ENCODE results near the gene ATXN10.

Gene ATXN10

GRCh38 chr22:45644714-45645113, 26.9 kb upstream of the ATXN10 start:
- in situ Hi-C loops (cut with HindIII; ENCODE audit: low sequenced_read_pairs): no loop called here
- TF ChIP-seq CTCF (IDR thresholded peaks at IDR 0.05; ENCODE audit: low read depth, low read length): no peak
- no peak for DNase-seq (ENCODE audit: low read depth, low spot score)
- no peak overlapping the region for H3K4me3 ChIP-seq (ENCODE audit: low read depth, low read length)

DNA sequence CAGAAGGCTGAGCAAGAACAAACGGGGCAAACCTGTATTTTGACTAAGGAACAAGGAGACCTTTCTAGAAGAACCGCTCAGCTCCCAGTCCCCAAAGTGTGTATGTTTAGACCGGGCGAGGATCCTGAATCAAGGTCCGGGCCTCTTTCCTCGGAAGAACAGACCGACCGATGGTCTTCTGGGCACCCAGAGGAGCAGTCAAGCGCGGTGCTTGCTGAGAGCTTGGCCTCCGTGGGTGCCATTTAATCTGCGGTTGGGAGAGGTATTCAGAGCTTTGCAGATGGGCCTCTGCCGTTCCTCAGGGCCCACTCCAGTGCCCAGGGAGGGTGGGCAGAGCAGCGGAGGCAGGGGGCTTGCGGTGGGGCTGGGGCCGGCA, 26.5 kb upstream of the ATXN10 start:
- DNase-seq (ENCODE audit: low read depth, low spot score): no peak
- H3K4me3 ChIP-seq (ENCODE audit: low read depth, low read length): no peak overlapping the region
- TF ChIP-seq CTCF (IDR thresholded peaks at IDR 0.05; ENCODE audit: low read depth, low read length): no peak
- in situ Hi-C loops (cut with HindIII; ENCODE audit: low sequenced_read_pairs): no loop called here

DNA sequence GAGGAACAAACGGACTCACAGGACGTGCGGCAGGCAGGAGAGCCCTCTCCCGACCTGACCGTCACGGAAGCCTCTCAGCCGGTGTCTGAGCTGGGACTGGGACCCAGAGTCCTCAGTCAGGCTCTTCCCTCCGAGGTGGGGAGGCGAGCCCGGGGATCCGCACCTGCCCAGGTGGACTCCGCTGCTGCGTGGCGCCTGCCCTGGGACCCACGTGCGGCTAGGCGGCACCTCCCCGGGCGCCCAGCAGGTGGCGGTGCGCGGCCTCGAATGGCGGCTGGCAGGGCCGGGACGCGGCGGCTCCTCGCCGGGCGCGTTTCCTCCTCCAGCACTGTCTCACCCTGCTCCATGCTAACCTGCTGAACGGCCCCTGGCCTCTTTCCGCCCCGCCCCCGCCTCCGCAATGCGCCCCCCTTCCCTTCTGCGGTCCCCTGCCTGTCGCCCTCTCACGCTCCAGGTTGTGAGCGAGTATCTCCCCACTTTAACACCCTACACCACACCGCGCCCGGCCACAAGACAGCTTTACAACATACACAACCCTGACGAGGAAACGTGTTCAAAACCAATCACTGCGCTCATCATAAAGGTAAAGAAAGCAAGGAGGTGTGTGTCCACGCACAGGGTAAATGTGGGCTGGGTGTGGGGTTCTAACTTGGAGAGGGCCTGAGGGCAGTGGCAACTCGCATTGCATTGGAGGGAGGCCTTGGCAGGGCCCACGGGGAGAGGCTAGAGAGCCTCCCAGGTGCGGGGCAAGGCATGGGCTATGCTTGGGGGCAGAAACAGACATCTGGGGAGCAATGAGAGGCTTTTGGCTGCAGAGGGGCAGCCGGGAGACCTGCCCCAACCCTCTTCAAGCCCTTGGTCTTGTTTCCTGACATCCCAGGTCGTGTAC, 25.9 kb upstream of the ATXN10 start:
- DNase-seq (ENCODE audit: low read depth, low spot score): peak; percentile 41
- TF ChIP-seq CTCF (IDR thresholded peaks at IDR 0.05; ENCODE audit: low read depth, low read length): peak; percentile 80
- in situ Hi-C loops (cut with HindIII; ENCODE audit: low sequenced_read_pairs): no loop called here
- no peak overlapping the region for H3K4me3 ChIP-seq (ENCODE audit: low read depth, low read length)

GRCh38 chr22:45647532-45648225, 24.0 kb upstream of the ATXN10 start:
- in situ Hi-C loops (cut with HindIII; ENCODE audit: low sequenced_read_pairs): no loop called here
- no peak for DNase-seq (ENCODE audit: low read depth, low spot score)
- H3K4me3 ChIP-seq (ENCODE audit: low read depth, low read length): no peak overlapping the region
- TF ChIP-seq CTCF (IDR thresholded peaks at IDR 0.05; ENCODE audit: low read depth, low read length): no peak

DNA sequence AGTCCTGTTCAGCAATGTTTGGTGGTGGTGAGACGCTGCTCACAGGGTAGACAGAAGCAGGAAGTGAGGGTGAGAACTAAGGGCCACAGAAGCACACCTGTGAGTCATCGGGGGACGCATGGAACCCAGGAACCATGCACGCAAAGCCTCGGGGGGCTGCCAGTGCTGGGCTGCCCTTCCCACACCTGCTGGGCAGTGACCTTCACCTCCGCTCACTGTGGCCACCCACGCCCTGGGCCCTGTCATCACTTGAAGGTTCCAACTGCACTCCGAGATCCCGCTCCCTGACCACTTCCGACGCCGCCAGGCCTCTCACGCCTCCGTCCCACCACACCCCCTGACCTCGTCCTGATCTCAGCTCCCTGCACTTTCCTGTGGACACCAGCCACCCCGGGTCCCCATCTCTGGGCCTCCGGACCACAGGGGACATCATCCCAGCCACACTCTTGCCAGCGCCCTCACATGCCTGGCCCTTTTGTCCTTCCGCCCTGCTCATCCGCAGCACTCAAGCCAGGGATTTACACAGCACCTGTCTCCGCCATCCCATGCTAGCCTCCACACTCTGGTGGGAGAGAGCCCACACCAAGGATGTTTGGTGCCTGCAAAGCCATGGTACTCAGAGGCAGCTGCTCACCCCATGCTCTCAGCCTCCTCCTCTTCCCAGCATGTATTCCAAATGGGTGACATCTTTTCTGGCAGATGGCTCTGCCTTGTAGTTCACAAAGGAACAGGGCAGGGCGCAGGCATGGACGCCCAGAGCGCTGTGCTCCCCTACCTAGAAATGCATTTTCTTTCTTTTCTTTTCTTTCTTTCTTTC, 23.1 kb upstream of the ATXN10 start:
- DNase-seq (ENCODE audit: low read depth, low spot score): no peak
- in situ Hi-C loops (cut with HindIII; ENCODE audit: low sequenced_read_pairs): no loop called here
- no peak for TF ChIP-seq CTCF (IDR thresholded peaks at IDR 0.05; ENCODE audit: low read depth, low read length)
- H3K4me3 ChIP-seq (ENCODE audit: low read depth, low read length): no peak overlapping the region

DNA sequence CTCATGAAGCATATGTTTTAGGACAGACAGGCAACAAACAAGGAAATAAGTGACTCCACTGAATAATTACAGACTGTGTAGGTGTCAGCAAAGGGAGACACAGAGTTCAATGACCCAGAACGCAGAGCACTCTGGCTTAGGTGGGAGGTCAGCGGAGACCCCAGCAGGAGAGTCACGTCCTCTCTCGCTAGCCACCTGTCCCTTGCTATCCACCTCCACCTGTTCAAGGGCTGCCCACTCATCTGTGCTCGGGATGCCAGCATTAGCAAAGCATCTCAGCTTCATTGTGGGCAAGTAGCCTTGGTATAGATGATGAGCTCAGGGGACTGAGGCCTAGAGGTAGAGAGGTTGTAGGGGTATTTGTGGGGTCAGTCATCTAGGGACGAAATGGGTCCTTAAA, 21.8 kb upstream of the ATXN10 start:
- in situ Hi-C loops (cut with HindIII; ENCODE audit: low sequenced_read_pairs): no loop called here
- no peak for DNase-seq (ENCODE audit: low read depth, low spot score)
- no peak for TF ChIP-seq CTCF (IDR thresholded peaks at IDR 0.05; ENCODE audit: low read depth, low read length)
- no peak overlapping the region for H3K4me3 ChIP-seq (ENCODE audit: low read depth, low read length)

Data from astrocyte of the spinal cord (primary cell).